ENCODE measurements around the gene RNF113B.

Gene RNF113B

GRCh38 chr13:98176777-98177608 lies at the start of gene RNF113B:
Gene RNF113B, minus strand, starts transcription at chr13:98177269. Its CDS starts 33 bp downstream, at chr13:98177236.
- DNase-seq: no peak

GRCh38 chr13:98226496-98226895 lies 49.4 kb upstream of the RNF113B start:
- DNase-seq: no peak

- no peak for DNase-seq
These were observed 48.2 kb upstream of the RNF113B start for GRCh38 chr13:98225036-98225940.

GRCh38 chr13:98224557-98224956 lies 47.5 kb upstream of the RNF113B start:
- no peak for DNase-seq

- DNase-seq: no peak
These were observed 46.7 kb upstream of the RNF113B start for GRCh38 chr13:98223741-98224140.

- no peak for DNase-seq
These were observed 45.7 kb upstream of the RNF113B start for GRCh38 chr13:98222816-98223215.

GRCh38 chr13:98222081-98222554 lies 45.0 kb upstream of the RNF113B start:
- DNase-seq: peak; percentile 64

- DNase-seq: peak; percentile 88
These were observed 44.2 kb upstream of the RNF113B start for GRCh38 chr13:98221234-98221633.

- DNase-seq: peak; percentile 52
These were observed 43.3 kb upstream of the RNF113B start for GRCh38 chr13:98220271-98220791.

- DNase-seq: no peak
These were observed 42.6 kb upstream of the RNF113B start for GRCh38 chr13:98219685-98220084.

- no peak for DNase-seq
These were observed 40.5 kb upstream of the RNF113B start for GRCh38 chr13:98217597-98217996.

- DNase-seq: no peak
These were observed 39.7 kb upstream of the RNF113B start for GRCh38 chr13:98216711-98217285.

- peak; percentile 87 for DNase-seq
These were observed 39.1 kb upstream of the RNF113B start for GRCh38 chr13:98216135-98216565.

- no peak for DNase-seq
These were observed 38.4 kb upstream of the RNF113B start for GRCh38 chr13:98215508-98215907.

GRCh38 chr13:98214707-98215106 lies 37.6 kb upstream of the RNF113B start:
- DNase-seq: no peak

GRCh38 chr13:98214008-98214643 lies 37.1 kb upstream of the RNF113B start:
- DNase-seq: peak; percentile 67

- DNase-seq: no peak
These were observed 36.3 kb upstream of the RNF113B start for GRCh38 chr13:98213354-98213753.

- DNase-seq: no peak
These were observed 35.7 kb upstream of the RNF113B start for GRCh38 chr13:98212763-98213162.

GRCh38 chr13:98208606-98209005 lies 31.5 kb upstream of the RNF113B start:
- no peak for DNase-seq

- peak; percentile 27 for DNase-seq
These were observed 30.3 kb upstream of the RNF113B start for GRCh38 chr13:98207416-98207815.

- peak; percentile 89 for DNase-seq
These were observed 29.9 kb upstream of the RNF113B start for GRCh38 chr13:98206946-98207345.

- DNase-seq: no peak
These were observed 27.5 kb upstream of the RNF113B start for GRCh38 chr13:98204546-98204945.

Measured in fibroblast of upper back skin (primary cell).